ENCODE data around the gene RNU6-9.
A peak's percentile ranks its signal among the peaks of the same experiment; 100 is the strongest.

Gene RNU6-9

GRCh38 chr19:897442-898039, 4.3 kb downstream of the RNU6-9 start:
- no peak for DNase-seq (ENCODE audit: low read depth in 2 of 3, low spot score in 2 of 3)

- DNase-seq (ENCODE audit: low read depth in 2 of 3, low spot score in 2 of 3) = no peak
Measured at GRCh38 chr19:898663-899062, 5.4 kb downstream of the RNU6-9 start.

DNA sequence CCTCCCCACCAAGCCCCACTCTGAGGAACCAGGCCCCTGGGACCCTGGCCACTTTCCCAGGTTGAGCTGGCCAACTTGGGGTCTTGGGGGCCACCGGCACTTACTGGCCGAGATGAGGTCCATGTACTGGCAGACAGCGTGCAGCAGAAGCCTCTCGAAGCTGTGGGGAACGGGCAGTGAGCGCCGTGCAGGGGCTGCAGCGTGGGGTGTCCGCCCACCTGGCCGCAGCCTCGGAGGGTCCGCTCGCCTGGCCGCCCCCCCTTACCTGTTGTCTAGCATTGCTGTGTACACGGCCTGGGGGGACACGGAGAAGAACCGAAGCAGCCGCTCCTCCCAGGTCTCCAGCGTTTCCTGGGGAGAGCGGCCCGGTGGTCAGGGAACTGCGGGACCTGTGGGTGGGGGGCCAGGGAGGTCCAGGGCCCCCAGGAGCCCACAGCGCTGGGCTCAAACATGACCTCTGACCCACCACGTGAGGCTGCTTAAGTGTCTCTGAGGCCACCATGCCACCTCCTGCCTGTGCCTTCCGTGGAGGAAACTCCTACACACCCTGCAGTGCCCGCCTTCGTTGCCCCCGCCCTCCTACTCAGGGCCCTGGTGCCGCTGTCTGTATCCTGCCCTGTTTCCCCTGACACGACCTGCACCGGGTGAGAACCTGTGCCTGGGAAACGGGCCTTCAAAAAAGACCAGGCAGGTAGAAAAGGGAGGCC, 6.2 kb downstream of the RNU6-9 start:
- no peak for DNase-seq (ENCODE audit: low read depth in 2 of 3, low spot score in 2 of 3)

DNA sequence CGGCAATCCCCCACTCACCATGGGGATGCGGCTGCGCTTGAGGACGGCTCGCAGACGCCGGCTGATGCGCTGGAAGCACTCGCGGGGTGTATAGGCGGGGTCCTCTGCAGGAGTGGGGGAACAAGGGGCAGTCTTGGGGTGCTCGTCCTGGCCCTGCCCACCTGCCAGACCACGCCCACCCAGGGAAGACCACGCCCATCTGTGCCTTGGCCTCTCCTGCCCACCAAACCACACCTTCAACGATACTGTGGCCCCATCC, 6.7 kb downstream of the RNU6-9 start:
- DNase-seq (ENCODE audit: low read depth in 2 of 3, low spot score in 2 of 3) = no peak

DNA sequence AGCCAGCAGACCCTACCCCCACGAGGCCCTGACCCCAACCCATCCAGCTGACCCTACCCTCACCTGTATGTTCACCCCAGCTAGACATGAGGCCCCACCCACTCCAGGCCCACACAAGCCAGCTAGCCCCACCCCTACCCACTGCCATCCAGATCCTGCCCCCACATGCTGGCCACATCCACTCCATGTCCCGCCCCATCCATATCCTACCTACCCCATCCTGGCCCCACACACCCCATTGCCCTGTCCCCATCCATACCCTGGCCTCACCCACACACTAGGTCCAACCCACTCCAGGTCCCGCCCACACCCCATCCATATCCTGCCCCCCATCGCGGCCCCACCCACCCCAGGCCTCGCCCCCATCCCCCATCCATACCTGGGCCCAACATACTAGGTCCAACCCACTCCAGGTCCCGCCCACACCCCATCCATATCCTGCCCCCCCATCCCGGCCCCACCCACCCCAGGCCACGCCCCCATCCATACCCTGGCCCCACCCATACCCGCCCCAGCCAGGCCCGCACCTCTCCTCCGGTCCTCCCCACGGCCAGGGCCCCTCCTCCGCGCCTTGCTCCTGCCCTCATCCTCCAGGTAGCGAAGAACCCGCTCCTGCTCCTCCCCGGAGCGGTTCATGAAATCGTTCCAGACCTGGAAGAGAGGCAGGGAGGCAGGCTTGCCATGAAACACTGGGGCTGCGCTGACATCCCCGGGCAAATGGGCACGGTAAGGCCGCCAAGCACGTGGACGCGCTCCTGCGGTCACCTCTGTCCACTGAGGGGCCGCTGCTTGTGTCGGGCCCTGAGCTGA, 7.2 kb downstream of the RNU6-9 start:
- DNase-seq (ENCODE audit: low read depth in 2 of 3, low spot score in 2 of 3) = no peak

- no peak for DNase-seq (ENCODE audit: low read depth in 2 of 3, low spot score in 2 of 3)
Measured at GRCh38 chr19:901216-902092, 8.2 kb downstream of the RNU6-9 start.

GRCh38 chr19:902093-902370, 8.7 kb downstream of the RNU6-9 start:
- DNase-seq (ENCODE audit: low read depth in 2 of 3, low spot score in 2 of 3) = no peak

DNA sequence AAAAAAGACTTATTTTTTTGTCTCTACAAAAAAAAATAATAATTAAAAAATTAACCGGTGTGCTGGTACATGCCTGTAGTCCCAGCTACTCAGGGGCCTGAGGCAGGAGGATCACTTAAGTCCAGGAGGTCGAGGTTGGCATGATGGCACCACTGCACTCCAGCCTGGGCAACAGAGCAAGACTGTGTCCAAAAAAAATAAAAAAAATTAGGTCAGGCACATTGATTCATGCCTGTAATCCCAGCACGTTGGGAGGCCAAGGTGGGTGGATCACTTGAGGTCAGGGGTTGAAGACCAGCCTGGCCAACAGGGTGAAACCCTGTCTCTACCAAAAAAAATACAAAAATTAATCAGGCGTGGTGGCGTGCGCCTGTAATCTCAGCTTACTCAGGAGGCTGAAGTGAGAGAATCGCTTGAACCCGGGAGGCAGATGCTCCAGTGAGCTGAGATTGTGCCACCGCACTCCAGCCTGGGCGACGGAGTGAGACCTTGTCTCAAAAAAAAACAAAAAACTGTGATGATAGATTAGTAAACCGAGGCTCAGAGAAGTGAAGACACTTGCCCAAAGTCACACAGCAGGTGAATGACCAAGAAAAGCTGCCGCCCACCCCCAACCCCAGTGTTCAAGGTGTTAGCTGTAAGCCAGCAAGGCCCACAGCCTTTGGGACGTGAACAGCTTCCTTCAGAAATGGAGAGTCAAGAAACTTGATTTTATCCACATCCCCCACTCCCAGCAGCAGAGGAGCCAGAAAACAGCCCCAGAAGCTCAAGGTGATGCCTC, 9.4 kb downstream of the RNU6-9 start:
- no peak for DNase-seq (ENCODE audit: low read depth in 2 of 3, low spot score in 2 of 3)

DNA sequence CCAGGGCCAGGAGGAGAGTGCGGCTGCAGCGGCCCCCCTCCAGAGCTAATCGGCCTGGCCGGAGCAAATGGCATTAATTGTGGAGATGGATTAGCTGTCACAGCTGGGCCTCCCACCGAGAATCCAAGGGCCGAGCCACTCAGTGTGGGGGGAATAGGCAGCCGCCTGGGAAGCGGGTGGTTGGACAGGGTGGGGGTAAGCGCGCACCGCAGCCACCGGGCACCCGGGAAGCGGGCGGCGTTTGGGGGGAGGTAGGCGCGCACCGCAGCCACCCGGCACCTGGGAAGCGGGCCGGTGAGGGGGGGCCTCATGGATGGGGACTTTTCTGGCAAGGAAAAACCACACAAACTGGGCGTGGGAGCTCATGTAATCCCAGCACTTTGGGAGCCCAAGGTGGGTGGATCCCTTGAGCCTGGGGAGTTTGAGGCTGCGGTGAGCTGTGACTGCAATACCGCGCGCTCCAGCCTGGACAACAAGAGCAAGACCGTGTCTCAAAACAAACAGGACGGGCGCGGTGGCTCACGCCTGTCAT, 10.0 kb downstream of the RNU6-9 start:
- no peak for DNase-seq (ENCODE audit: low read depth in 2 of 3, low spot score in 2 of 3)

DNA sequence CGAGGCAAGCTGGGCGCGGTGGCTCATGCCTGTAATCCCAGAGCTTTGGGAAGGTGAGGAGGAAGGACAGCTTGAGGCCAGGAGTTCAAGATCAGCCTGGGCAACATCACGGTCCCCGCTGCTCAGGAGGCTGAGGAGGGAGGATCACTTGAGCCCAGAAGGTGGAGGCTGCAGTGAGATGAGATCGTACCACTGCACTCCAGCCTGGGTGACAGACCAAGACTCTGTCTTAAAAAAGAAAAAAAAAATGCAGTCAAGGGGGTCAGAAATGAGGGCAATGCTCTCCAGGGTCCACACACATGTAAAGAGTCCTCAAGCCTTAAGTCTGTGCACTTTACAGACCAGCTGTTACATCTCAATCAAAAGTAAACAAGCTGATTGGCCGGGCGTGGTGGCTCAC, 11.3 kb downstream of the RNU6-9 start:
- DNase-seq (ENCODE audit: low read depth in 2 of 3, low spot score in 2 of 3) = no peak

GRCh38 chr19:906480-906879, 13.2 kb downstream of the RNU6-9 start:
- DNase-seq (ENCODE audit: low read depth in 2 of 3, low spot score in 2 of 3) = no peak

DNA sequence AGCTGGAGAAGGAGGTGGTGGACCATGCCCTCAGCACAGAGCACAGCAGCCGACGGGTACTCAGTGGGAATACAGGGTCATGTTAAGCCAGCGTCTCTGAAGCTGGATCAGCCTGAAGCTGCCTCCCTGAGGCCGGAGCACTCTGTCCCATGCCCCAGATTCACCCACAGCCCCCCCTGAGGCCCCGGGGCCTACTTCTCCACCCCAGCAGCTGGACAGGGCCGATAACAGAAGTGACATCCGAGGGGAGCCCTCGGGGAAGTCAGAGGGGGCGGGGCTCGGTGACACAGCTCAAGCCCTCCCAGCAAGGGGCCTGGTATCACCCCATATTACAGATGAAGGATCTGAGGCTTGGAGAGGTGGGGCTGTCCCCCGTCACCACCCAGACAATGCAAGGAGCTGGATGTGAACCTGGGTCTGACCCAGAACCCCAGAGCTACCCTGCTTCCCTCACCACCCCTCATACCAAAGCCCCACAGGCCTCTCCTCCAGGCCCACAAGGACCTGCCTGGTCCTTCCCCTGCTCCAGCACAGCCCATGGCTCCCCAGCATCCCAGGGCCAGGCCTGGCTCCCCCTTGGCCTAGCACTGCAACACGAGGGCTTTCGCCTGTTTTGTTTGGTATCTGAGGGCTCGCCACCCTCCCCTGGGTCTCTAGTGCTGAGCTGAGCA, 14.0 kb downstream of the RNU6-9 start:
- DNase-seq (ENCODE audit: low read depth in 2 of 3, low spot score in 2 of 3) = no peak

GRCh38 chr19:911197-912033, 18.1 kb downstream of the RNU6-9 start:
- DNase-seq (ENCODE audit: low read depth in 2 of 3, low spot score in 2 of 3) = no peak

DNA sequence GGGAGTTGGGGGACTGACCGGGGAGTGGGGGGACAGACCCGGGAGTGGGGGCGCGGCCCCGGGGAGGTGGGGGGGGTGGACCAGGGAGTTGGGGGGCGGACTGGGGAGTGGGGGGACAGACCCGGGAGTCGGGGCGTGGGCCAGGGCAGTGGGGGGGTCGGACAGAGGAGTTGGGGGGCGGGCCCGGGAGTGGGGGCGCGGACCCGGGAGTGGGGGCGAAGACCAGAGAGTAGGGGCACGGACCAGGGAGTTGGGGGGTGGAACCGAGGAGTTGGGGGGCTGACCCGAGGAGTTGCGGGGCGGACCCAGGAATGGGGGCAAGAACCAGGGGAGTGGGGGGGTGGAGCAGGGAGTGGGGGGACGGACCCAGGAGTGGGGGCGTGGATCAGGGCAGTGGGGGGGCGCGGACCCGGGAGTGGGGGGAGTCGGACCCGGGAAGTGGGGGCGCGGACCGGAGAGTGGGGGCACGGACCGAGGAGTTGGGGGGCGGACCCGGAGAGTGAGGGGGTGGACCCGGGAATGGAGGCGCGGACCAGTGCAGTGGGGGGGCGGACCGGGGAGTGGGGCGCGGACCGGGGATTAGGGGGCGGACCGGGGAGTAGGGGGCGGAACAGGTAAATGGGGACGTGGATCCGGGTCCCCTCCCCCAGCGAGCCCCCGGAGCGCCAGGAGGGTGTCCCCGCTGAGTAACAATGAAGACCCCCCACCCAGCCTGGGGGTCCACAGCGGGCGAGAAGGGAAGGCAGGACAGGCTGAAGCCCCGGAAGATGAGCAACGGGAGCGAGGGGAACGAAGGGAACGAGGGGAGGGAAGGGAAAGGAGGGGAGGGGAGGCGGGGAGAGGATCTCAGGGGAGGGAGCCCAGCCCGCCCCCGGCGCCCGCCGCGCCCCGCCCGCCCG, 19.1 kb downstream of the RNU6-9 start:
- DNase-seq (ENCODE audit: low read depth in 2 of 3, low spot score in 2 of 3) = no peak

DNA sequence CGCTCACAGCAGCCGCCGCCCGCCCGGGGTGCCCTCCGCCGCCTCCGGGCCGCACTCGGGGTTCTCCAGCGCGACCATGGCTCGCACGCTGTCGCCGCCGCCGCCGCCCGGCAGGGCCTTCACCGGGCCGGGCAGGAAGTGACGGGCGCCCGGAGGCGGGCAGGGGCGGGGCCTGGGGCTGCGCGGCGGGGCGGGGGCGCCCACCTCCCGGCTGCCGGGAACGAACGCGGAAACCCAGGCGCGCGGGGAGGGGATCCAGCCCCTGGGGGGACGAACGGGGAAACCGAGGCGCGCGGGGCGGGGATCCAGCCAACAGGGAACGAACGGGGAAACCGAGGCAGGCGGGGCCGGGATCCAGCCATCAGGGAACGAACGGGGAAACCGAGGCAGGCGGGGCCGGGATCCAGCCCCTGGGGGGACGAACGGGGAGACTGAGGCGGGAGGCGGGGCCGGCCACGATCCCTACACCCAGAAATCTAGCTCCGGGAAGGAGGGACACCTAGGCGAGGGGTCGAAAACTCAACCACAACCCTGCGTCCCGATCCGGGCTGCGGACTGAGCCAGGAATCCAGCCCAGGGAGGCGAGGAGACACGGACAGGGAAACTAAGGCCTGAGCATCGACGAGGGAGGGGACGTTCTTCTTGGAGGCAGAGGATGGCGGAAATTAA, 19.9 kb downstream of the RNU6-9 start, which contains the start of gene R3HDM4:
TSS of gene R3HDM4 (minus strand) at position 140 of the 669 bp plus-strand sequence. CDS start at position 78, 62 bp downstream.
- DNase-seq (ENCODE audit: low read depth in 2 of 3, low spot score in 2 of 3) = peak; percentile 67 to 75 (median 74)

- DNase-seq (ENCODE audit: low read depth in 2 of 3, low spot score in 2 of 3) = no peak
Measured at GRCh38 chr19:916645-917322, 23.5 kb downstream of the RNU6-9 start.

All from activated CD8-positive, alpha-beta memory T cell treated with anti-CD3 and anti-CD28 coated beads for 48 hours (primary cell).